ENCODE measurements around the gene OR10H5.

DNA sequence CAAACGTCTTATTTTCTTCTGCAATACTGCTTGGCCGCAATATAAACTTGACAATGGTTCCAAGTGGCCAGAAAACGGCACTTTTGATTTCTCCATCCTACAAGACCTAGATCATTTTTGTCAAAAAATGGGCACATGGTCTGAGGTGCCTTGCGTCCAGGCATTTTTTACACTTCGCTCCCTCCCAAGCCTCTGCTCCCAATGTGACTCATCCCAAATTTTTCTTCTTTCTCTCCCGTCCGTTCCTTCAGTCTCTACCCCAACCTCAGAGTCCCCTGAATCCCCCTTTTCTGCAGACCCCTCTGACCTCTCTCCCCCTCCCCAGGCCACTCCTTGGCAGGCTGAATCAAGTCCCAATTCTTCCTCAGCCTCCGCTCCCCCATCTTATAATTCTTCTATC, 42.3 kb downstream of the OR10H5 start:
- TF ChIP-seq, protein P1, sequence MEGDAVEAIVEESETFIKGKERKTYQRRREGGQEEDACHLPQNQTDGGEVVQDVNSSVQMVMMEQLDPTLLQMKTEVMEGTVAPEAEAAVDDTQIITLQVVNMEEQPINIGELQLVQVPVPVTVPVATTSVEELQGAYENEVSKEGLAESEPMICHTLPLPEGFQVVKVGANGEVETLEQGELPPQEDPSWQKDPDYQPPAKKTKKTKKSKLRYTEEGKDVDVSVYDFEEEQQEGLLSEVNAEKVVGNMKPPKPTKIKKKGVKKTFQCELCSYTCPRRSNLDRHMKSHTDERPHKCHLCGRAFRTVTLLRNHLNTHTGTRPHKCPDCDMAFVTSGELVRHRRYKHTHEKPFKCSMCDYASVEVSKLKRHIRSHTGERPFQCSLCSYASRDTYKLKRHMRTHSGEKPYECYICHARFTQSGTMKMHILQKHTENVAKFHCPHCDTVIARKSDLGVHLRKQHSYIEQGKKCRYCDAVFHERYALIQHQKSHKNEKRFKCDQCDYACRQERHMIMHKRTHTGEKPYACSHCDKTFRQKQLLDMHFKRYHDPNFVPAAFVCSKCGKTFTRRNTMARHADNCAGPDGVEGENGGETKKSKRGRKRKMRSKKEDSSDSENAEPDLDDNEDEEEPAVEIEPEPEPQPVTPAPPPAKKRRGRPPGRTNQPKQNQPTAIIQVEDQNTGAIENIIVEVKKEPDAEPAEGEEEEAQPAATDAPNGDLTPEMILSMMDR (IDR thresholded peaks at IDR 0.05), result no peak
- TF ChIP-seq EZH2 (IDR thresholded peaks at IDR 0.05; ENCODE audit: borderline replicate concordance, insufficient read depth, low read depth, low read length, poor library complexity, severe bottlenecking), result no peak
